GM23338 (cell line): ENCODE results near the gene ARHGAP9. TPM values are rescaled to one million over a fixed set of nuclear protein-coding genes. Genes with fewer than 3 reads are reported as not detected.

Source experiments
- ATAC-seq: fragments of 200-7000 bp; cut with Tn5 transposase; 3 replicates; pipeline ENCODE4 v1.9.1; 2020
- DNase-seq: peaks from one replicate; pipeline ENCODE4 v3.0.0-alpha.2; 2015; ENCODE audit warnings: low spot score
- H2AFZ ChIP-seq: fragments of 200-600 bp; sonication (generic); 2 replicates; pipeline ENCODE4 v1.8.0; 2016; ENCODE audit warnings: antibody characterized with exemption, mild to moderate bottlenecking, moderate library complexity
- H3F3A ChIP-seq: fragments of 200-600 bp; sonication (generic); replicated peaks from 2 replicates; pipeline ENCODE4 v1.8.0; 2017; ENCODE audit warnings: antibody characterized with exemption, mixed run types, low read depth
- H3K27ac ChIP-seq: fragments of 200-600 bp; sonication (generic); 2 replicates; pipeline ENCODE4 v1.6.1; 2016; ENCODE audit warnings: low read depth
- H3K27me3 ChIP-seq: fragments of 200-600 bp; sonication (generic); 2 replicates; pipeline ENCODE4 v1.8.0; 2016; ENCODE audit warnings: mild to moderate bottlenecking, mixed run types, moderate library complexity; ENCODE audit not compliant: insufficient read depth
- H3K36me3 ChIP-seq: fragments of 200-600 bp; sonication (generic); 2 replicates; pipeline ENCODE4 v1.8.0; 2016; ENCODE audit warnings: mild to moderate bottlenecking; ENCODE audit not compliant: insufficient read depth
- H3K4me1 ChIP-seq: fragments of 200-600 bp; sonication (generic); 2 replicates; pipeline ENCODE4 v1.8.0; 2016; ENCODE audit warnings: mild to moderate bottlenecking, moderate library complexity; ENCODE audit not compliant: insufficient read depth
- H3K4me2 ChIP-seq: fragments of 200-600 bp; sonication (generic); 2 replicates; pipeline ENCODE4 v1.7.1; 2017; ENCODE audit warnings: mixed run types
- H3K4me3 ChIP-seq: fragments of 200-600 bp; sonication (generic); 2 replicates; pipeline ENCODE4 v1.6.1; 2016; ENCODE audit warnings: mixed run types
- H3K79me2 ChIP-seq: fragments of 200-600 bp; sonication (generic); replicated peaks from 2 replicates; pipeline ENCODE4 v1.8.0; 2017; ENCODE audit warnings: mild to moderate bottlenecking; ENCODE audit not compliant: insufficient read depth
- H3K9me2 ChIP-seq: fragments of 200-600 bp; sonication (generic); 2 replicates; pipeline ENCODE4 v1.8.0; 2017; ENCODE audit not compliant: insufficient read depth
- H4K20me1 ChIP-seq: fragments of 200-600 bp; sonication (generic); replicated peaks from 2 replicates; pipeline ENCODE4 v1.8.0; 2017; ENCODE audit warnings: mild to moderate bottlenecking; ENCODE audit not compliant: insufficient read depth
- H3K27ac Mint-ChIP-seq: 2 replicates; pipeline ENCODE4 v1.8.0; 2020; ENCODE audit warnings: inconsistent platforms, mild to moderate bottlenecking, moderate library complexity, mixed read lengths
- H3K27me3 Mint-ChIP-seq: 3 replicates; pipeline ENCODE4 v1.8.0; 2022; ENCODE audit warnings: low read depth, mild to moderate bottlenecking, moderate library complexity, mixed read lengths, inconsistent platforms; ENCODE audit not compliant: insufficient read depth, poor library complexity
- H3K36me3 Mint-ChIP-seq: 3 replicates; pipeline ENCODE4 v1.8.0; 2021; ENCODE audit warnings: low read depth, mild to moderate bottlenecking, inconsistent platforms, moderate library complexity, mixed read lengths
- H3K4me1 Mint-ChIP-seq: 3 replicates; pipeline ENCODE4 v1.8.0; 2020; ENCODE audit warnings: mild to moderate bottlenecking, inconsistent platforms, mixed read lengths
- H3K4me3 Mint-ChIP-seq: 3 replicates; pipeline ENCODE4 v1.8.0; 2021; ENCODE audit warnings: moderate library complexity, mild to moderate bottlenecking, inconsistent platforms, mixed read lengths
- H3K9me3 Mint-ChIP-seq: 3 replicates; pipeline ENCODE4 v1.8.0; 2020; ENCODE audit warnings: moderate library complexity, mild to moderate bottlenecking, inconsistent platforms, mixed read lengths
- CREB1 ChIP-seq: fragments of 250-450 bp; sonication (Bioruptor Pico); IDR thresholded peaks from 2 replicates; pipeline ENCODE4 v1.5.0; 2020; ENCODE audit warnings: low read depth, mild to moderate bottlenecking, moderate library complexity
- EZH2 ChIP-seq: fragments of 200-600 bp; sonication (generic); IDR thresholded peaks from one replicate; pipeline ENCODE4 v1.8.0; 2017; ENCODE audit warnings: antibody characterized with exemption, mild to moderate bottlenecking, low read depth; ENCODE audit not compliant: unreplicated experiment
- polyA plus RNA-seq: library from polyadenylated mRNA; unstranded; fragments of >200 nt; fragmentation: Nextera tagmentation; extraction: Ambion mirVana; gene quantifications from 2 replicates; pipeline ENCODE4 v1.2.1, GENCODE V29; 2016
- total RNA-seq: library from RNA; depleted of rRNA; stranded (reverse); fragments of >200 nt; shearing (Covaris generic); gene quantifications from 2 replicates; pipeline ENCODE4 v1.2.3, GENCODE V29; 2014
- TF ChIP-seq, protein P1 (sequence below): fragments of 250-450 bp; sonication (Bioruptor Pico); IDR thresholded peaks from 2 replicates; pipeline ENCODE4 v1.5.0; 2020; ENCODE audit warnings: mild to moderate bottlenecking, moderate library complexity
- TF ChIP-seq, protein P2 (sequence below), 2 experiments: fragments of 200-600 bp in 1 of 2; sonication (generic) in 1 of 2; conservative IDR thresholded peaks; 2 replicates each; pipeline versions ENCODE4 v1.5.1 to v1.6.1; 2016 to 2017; ENCODE audit warnings: antibody characterized with exemption in 2 of 2, low read depth in 2 of 2, mild to moderate bottlenecking in 2 of 2, moderate library complexity in 1 of 2

ARHGAP9 gene
- total and polyA plus RNA-seq, 2 experiments from 2014 or later = 4.5 to 7.1 TPM

DNA sequence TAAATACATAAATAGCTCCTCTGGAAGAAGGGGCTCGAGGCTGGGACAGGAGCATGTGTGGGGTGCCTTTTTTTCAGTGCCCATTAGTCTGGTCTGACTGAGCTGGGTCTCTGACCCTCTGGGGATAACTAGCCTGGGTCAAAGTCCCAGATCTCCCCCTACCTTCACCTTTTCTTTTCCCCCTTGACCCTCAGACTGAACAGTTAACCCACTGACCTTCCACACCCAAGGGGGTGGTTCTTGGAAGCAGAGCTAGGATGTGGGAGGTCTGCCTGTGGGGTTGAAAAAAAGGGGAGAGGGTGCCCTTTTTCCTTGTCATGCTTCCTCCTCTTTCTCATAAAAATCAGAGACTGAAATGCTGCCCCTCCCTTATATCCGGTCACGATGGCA, 21.0 kb downstream of the ARHGAP9 start (continued):
- TF ChIP-seq, protein P1, sequence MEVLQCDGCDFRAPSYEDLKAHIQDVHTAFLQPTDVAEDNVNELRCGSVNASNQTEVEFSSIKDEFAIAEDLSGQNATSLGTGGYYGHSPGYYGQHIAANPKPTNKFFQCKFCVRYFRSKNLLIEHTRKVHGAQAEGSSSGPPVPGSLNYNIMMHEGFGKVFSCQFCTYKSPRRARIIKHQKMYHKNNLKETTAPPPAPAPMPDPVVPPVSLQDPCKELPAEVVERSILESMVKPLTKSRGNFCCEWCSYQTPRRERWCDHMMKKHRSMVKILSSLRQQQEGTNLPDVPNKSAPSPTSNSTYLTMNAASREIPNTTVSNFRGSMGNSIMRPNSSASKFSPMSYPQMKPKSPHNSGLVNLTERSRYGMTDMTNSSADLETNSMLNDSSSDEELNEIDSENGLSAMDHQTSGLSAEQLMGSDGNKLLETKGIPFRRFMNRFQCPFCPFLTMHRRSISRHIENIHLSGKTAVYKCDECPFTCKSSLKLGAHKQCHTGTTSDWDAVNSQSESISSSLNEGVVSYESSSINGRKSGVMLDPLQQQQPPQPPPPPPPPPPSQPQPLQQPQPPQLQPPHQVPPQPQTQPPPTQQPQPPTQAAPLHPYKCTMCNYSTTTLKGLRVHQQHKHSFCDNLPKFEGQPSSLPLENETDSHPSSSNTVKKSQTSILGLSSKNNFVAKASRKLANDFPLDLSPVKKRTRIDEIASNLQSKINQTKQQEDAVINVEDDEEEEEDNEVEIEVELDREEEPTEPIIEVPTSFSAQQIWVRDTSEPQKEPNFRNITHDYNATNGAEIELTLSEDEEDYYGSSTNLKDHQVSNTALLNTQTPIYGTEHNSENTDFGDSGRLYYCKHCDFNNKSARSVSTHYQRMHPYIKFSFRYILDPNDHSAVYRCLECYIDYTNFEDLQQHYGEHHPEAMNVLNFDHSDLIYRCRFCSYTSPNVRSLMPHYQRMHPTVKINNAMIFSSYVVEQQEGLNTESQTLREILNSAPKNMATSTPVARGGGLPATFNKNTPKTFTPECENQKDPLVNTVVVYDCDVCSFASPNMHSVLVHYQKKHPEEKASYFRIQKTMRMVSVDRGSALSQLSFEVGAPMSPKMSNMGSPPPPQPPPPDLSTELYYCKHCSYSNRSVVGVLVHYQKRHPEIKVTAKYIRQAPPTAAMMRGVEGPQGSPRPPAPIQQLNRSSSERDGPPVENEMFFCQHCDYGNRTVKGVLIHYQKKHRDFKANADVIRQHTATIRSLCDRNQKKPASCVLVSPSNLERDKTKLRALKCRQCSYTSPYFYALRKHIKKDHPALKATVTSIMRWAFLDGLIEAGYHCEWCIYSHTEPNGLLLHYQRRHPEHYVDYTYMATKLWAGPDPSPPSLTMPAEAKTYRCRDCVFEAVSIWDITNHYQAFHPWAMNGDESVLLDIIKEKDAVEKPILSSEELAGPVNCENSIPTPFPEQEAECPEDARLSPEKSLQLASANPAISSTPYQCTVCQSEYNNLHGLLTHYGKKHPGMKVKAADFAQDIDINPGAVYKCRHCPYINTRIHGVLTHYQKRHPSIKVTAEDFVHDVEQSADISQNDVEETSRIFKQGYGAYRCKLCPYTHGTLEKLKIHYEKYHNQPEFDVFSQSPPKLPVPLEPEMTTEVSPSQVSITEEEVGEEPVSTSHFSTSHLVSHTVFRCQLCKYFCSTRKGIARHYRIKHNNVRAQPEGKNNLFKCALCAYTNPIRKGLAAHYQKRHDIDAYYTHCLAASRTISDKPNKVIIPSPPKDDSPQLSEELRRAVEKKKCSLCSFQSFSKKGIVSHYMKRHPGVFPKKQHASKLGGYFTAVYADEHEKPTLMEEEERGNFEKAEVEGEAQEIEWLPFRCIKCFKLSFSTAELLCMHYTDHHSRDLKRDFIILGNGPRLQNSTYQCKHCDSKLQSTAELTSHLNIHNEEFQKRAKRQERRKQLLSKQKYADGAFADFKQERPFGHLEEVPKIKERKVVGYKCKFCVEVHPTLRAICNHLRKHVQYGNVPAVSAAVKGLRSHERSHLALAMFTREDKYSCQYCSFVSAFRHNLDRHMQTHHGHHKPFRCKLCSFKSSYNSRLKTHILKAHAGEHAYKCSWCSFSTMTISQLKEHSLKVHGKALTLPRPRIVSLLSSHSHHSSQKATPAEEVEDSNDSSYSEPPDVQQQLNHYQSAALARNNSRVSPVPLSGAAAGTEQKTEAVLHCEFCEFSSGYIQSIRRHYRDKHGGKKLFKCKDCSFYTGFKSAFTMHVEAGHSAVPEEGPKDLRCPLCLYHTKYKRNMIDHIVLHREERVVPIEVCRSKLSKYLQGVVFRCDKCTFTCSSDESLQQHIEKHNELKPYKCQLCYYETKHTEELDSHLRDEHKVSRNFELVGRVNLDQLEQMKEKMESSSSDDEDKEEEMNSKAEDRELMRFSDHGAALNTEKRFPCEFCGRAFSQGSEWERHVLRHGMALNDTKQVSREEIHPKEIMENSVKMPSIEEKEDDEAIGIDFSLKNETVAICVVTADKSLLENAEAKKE = no peak
- TF ChIP-seq EZH2 = no peak

DNA sequence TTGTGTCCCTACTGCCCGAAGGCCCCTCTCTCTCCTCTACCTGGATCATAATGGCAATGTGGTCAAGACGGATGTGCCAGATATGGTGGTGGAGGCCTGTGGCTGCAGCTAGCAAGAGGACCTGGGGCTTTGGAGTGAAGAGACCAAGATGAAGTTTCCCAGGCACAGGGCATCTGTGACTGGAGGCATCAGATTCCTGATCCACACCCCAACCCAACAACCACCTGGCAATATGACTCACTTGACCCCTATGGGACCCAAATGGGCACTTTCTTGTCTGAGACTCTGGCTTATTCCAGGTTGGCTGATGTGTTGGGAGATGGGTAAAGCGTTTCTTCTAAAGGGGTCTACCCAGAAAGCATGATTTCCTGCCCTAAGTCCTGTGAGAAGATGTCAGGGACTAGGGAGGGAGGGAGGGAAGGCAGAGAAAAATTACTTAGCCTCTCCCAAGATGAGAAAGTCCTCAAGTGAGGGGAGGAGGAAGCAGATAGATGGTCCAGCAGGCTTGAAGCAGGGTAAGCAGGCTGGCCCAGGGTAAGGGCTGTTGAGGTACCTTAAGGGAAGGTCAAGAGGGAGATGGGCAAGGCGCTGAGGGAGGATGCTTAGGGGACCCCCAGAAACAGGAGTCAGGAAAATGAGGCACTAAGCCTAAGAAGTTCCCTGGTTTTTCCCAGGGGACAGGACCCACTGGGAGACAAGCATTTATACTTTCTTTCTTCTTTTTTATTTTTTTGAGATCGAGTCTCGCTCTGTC, 22.8 kb downstream of the ARHGAP9 start:
- no peak for TF ChIP-seq CREB1 (CRISPR knock-in tag)
- TF ChIP-seq, protein P2, sequence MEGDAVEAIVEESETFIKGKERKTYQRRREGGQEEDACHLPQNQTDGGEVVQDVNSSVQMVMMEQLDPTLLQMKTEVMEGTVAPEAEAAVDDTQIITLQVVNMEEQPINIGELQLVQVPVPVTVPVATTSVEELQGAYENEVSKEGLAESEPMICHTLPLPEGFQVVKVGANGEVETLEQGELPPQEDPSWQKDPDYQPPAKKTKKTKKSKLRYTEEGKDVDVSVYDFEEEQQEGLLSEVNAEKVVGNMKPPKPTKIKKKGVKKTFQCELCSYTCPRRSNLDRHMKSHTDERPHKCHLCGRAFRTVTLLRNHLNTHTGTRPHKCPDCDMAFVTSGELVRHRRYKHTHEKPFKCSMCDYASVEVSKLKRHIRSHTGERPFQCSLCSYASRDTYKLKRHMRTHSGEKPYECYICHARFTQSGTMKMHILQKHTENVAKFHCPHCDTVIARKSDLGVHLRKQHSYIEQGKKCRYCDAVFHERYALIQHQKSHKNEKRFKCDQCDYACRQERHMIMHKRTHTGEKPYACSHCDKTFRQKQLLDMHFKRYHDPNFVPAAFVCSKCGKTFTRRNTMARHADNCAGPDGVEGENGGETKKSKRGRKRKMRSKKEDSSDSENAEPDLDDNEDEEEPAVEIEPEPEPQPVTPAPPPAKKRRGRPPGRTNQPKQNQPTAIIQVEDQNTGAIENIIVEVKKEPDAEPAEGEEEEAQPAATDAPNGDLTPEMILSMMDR (conservative IDR thresholded peaks at IDR 0.05; ENCODE audit: low read depth in 2 of 2) = no peak
- H3K79me2 ChIP-seq = peaks cover 23% of the 10 kb centered on the region
- H2AFZ ChIP-seq = no peak overlapping the region
- peaks cover 41% of the 10 kb centered on the region for H3K27me3 Mint-ChIP-seq
- no peaks in the 10 kb centered on the region; the same call in 2 of the 3 replicates for H3K9me3 Mint-ChIP-seq
- no peak for DNase-seq
- H3K4me1 Mint-ChIP-seq = peaks cover 57% of the 10 kb centered on the region
- H3K4me1 ChIP-seq = peaks cover 54% of the 10 kb centered on the region
- no peaks in the 10 kb centered on the region for H3K36me3 ChIP-seq
- peak overlapping the region; percentile 86 for H3K4me3 ChIP-seq
- peak overlapping the region; percentile 96; the same call in 1 of the 2 replicates for H3K27ac ChIP-seq
- peak overlapping the region; percentile 82 for H3K4me3 Mint-ChIP-seq
- peaks cover 25% of the 10 kb centered on the region for H3F3A ChIP-seq
- peak overlapping the region; percentile 77; the same call in 1 of the 2 replicates for H3K27ac Mint-ChIP-seq
- ATAC-seq = no peak
- H4K20me1 ChIP-seq = no peaks in the 10 kb centered on the region
- H3K27me3 ChIP-seq = no peaks in the 10 kb centered on the region
- H3K36me3 Mint-ChIP-seq = peaks cover 23% of the 10 kb centered on the region
- H3K9me2 ChIP-seq = no peaks in the 10 kb centered on the region
- H3K4me2 ChIP-seq = peak overlapping the region; percentile 99
